Ovary (tissue), 3 donors: Measurements from ENCODE around the gene MAD1L1.

Source experiments
- POLR2A ChIP-seq: fragments of 450-650 bp; IDR thresholded peaks from one replicate; pipeline ENCODE4 v1.6.1; 2017; ENCODE audit warnings: antibody characterized with exemption, mild to moderate bottlenecking, moderate library complexity
- TF ChIP-seq, protein P1 (sequence below), 3 donors: fragments of 450-650 bp in 2 of 3; fragments of 200-600 bp in 1 of 3; IDR thresholded peaks; one replicate each; pipeline versions ENCODE4 v1.5.1 to v1.8.0; 2016 to 2022; ENCODE audit warnings: antibody characterized with exemption in 3 of 3, mild to moderate bottlenecking in 1 of 3
- donor health status: DM: no; HTN: no; CAD: no.

DNA sequence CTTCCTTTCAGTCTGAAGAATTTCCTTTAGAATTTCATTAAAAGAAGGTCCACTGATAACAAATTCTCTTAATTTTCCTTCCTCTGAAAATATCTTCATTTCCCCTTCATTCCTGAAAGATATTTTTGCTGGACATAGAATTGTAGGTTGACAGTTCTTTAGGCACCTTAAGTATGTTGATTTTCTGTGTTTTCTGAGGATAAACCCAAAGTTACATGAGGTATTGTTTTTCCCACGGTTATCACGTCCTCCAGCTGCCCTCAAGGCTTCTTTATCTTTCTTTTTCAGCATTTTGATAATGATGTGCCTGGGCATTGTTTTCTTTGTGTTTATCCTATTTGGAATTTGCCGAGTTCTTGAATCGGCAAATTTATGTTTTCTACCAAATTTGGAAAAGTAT lies 457.4 kb downstream of the MAD1L1 start:
- TF ChIP-seq, protein P1, sequence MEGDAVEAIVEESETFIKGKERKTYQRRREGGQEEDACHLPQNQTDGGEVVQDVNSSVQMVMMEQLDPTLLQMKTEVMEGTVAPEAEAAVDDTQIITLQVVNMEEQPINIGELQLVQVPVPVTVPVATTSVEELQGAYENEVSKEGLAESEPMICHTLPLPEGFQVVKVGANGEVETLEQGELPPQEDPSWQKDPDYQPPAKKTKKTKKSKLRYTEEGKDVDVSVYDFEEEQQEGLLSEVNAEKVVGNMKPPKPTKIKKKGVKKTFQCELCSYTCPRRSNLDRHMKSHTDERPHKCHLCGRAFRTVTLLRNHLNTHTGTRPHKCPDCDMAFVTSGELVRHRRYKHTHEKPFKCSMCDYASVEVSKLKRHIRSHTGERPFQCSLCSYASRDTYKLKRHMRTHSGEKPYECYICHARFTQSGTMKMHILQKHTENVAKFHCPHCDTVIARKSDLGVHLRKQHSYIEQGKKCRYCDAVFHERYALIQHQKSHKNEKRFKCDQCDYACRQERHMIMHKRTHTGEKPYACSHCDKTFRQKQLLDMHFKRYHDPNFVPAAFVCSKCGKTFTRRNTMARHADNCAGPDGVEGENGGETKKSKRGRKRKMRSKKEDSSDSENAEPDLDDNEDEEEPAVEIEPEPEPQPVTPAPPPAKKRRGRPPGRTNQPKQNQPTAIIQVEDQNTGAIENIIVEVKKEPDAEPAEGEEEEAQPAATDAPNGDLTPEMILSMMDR (IDR thresholded peaks at IDR 0.05): no peak
- no peak for TF ChIP-seq POLR2A
